Measurements from ENCODE around the gene RNF157. TPM values are rescaled to one million over a fixed set of nuclear protein-coding genes. Genes with fewer than 3 reads are reported as not detected.
A peak's percentile ranks its signal among the peaks of the same experiment; 100 is the strongest.
"Not testable (repeated sequence)": the region's sequence is repeated elsewhere in the genome, so short reads cannot be mapped to it uniquely, and the experiment has no call there.

Gene RNF157
- total RNA-seq, 1 experiment from 2014 or later = 4.6 TPM

DNA sequence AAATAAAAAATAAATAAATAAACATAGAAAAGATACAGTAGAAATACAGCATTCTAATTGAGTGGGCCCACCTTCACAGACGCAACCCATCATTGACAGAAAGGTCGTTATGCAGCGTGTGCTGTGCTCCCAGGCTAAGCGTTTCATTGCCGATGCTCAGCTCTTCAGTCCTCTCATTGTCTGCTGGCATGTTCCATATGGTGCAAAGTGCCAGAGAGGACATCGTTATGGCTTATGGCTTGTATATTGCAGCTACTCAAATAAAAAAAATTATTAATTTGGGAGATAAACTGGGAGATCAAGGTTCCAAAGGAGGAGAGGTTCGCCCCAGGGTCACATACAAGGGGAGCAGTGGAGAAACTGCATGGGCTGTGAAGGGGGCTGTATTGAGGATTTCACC lies 13.5 kb upstream of the RNF157 start:
- Histone ChIP-seq H3K9me3 (replicated peaks) (no peaks in the 10 kb centered on the region), H3K4me1 (replicated peaks) (no peaks in the 10 kb centered on the region; the same call in 1 of the 2 replicates), H3K4me3 (no peak overlapping the region), H3K36me3 (no peaks in the 10 kb centered on the region), H3K27me3 (replicated peaks) (no peaks in the 10 kb centered on the region), H3K27ac (no peak overlapping the region)
- no peak for DNase-seq (ENCODE audit: low read depth in 1 of 2, low spot score in 2 of 2)

DNA sequence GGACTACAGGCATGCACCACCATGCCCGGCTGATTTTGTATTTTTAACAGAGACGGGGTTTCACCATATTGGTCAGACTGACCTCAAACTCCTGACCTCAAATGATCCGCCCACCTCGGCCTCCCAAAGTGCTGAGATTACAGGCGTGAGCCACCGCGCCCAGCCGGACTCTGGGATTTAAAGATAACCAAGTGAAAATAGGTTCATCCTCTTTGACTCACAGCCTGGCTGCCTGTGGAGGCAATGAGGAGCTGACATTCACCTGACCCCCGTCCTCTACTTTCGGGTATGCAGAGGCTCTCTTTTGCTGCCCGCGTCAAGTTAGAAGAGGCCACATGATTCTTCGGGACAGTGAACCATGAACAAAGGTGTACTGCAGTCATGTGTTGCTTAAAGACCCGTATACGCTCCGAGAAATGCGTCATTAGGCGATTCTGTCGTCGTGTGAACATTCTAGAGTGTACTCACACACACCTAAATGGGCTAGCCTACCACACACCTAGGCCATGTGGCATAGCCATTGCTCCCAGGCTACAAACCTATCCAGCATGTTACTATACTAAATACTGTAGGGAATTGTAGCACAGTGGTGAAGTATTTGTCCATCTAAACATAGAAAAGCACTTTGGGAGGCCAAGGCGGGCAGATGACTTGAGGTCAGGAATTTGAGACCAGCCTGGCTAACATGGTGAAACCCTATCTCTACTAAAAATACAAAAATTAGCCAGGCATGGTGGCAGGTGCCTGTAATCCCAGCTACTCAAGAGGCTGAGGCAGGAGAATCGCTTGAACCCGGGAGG lies 12.9 kb upstream of the RNF157 start:
- DNase-seq (ENCODE audit: low read depth in 1 of 2, low spot score in 2 of 2); H3K36me3 ChIP-seq; H3K27ac ChIP-seq; H3K4me1 ChIP-seq (replicated peaks); H3K4me3 ChIP-seq; H3K27me3 ChIP-seq (replicated peaks); H3K9me3 ChIP-seq (replicated peaks): not testable (repeated sequence)

DNA sequence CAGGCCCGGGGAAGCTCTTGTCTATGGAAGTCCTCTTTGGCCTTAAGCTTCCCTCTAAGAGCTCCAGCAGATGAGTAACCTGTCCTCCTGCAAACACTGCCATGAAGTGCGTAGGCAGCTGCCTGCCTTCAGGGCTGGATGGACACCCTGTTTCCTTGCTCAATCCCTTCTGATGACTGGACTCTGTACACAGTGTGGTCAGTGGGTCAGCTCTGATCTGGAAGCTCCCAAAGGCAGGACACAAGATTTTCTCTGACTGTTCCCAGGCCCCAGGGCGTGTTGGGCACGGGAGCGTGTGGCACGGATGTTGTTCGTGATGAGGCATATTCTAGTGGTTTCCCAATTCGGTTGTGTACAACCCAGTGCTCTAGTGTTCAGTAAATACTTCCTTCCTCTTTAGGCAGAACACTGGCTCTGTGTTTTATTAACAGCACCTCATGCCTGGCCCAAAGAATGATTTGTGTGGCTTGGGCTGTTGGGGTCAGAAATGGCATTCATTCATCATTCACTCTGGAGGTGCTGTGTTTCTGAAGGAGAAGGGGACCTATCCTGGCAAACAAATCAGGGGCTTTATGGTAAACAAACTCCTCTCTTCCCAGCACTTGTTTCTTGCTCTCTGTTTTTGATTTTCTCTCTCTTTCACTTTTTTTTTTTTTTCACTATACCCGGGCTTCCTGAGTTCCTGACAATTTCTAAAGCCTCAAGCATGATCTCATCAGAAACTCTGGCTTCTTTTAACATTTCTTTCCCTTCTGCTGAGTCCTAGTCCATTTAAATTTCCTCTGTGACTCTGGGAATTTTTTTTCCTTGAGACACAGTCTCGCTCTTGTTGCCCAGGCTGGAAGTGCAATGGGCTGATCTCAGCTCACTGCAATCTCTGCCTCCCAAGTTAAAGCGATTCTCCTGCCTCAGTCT lies 12.0 kb upstream of the RNF157 start:
- H3K36me3 ChIP-seq = no peaks in the 10 kb centered on the region

DNA sequence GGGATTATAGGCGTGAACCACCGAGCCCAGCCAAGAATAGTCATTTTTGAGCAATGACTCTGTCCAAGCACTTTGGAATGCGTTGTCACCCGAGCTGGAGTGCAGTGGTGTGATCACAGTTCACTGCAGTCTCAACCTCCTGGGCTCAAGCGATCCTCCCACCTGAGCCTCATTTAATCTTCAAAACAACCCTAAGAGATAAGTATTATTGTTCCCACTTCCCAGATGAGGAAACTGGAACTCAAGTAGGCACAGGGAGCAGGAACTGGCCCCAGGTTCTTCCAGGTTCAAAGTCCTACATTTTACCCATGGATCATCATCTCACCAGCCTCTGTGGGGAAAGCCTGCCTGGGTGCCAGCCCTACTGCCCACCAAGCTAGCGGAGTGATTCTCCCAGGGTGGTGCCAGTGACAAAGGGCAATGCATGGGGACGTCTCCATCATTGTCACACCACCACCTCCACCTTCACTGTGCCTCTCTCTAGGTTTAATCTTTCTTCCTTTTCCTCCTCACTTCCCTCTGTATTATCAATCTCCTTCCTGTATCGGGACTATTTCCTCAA lies 11.3 kb upstream of the RNF157 start:
- H3K27ac ChIP-seq = no peak overlapping the region
- H3K27me3 ChIP-seq (replicated peaks) = no peaks in the 10 kb centered on the region
- H3K9me3 ChIP-seq (replicated peaks) = no peaks in the 10 kb centered on the region
- DNase-seq (ENCODE audit: low read depth in 1 of 2, low spot score in 2 of 2) = no peak
- no peaks in the 10 kb centered on the region for H3K36me3 ChIP-seq
- H3K4me1 ChIP-seq (replicated peaks) = no peaks in the 10 kb centered on the region; the same call in 1 of the 2 replicates
- no peak overlapping the region for H3K4me3 ChIP-seq

More for the DNA sequence above, 12.0 kb upstream of the RNF157 start:
- H3K27ac ChIP-seq = no peak overlapping the region
- peak in 1 of 2 experiments; percentile 33 for DNase-seq (ENCODE audit: low read depth in 1 of 2, low spot score in 2 of 2)
- H3K27me3 ChIP-seq (replicated peaks) = no peaks in the 10 kb centered on the region
- H3K4me3 ChIP-seq = no peak overlapping the region
- no peaks in the 10 kb centered on the region for H3K9me3 ChIP-seq (replicated peaks)
- H3K4me1 ChIP-seq (replicated peaks) = no peaks in the 10 kb centered on the region; the same call in 1 of the 2 replicates

DNA sequence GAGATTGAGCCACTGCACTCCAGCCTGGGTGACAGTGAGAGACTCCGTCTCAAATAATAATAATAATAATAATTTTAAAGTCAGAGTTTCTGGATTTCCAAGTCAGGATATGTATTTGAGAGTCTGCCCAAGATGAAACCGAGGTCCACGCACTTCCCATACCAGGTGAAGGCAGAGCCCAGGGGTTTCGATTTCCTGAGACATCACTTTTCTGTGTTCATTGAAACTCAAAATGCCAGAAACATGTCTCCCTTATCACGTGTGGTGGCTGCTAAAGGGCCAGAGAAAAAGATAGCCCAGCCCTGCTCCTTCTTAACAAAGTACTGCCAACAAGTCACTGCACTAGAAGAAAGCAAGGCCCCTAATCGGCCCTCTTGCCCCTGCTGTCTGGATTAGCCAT lies 9.8 kb upstream of the RNF157 start:
- Histone ChIP-seq H3K4me1 (replicated peaks) (no peaks in the 10 kb centered on the region; the same call in 1 of the 2 replicates), H3K9me3 (replicated peaks) (no peaks in the 10 kb centered on the region), H3K36me3 (no peaks in the 10 kb centered on the region), H3K27ac (no peak overlapping the region), H3K27me3 (replicated peaks) (no peaks in the 10 kb centered on the region), H3K4me3 (no peak overlapping the region)
- DNase-seq (ENCODE audit: low read depth in 1 of 2, low spot score in 2 of 2) = no peak

DNA sequence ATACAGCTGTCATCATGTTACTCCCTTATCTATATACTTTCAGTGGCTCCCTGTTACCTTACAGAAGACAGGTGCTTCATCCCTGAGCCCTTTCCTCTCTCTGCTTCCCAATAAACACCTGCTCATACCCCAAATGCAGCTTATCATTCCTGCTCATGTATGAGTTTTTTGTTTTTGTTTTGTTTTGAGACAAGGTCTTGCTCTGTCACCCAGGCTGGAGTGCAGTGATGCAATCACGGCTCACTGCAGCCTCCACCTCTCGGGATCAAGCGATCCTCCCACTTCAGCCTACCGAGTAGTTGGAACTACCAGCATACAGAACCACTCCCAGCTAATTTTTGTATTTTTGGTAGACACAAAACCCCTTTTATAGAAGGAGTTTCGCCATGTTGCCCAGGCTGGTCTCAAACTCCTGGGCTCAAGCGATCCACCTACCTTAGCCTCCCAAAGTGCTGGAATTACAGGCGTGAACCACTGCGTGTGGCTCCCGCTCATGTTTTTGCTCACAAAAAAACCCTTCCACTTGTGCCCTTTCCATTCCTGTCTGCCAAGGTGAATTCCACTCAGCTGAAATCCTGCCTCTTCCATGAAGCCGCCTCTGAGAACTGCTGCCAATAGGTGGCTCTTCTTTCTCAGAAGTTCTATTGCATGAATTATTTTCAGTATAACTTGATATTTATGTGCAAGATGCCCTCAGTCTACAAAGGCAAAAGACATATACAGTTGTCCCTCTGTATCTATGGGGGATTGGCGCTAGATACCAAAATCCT lies 7.9 kb upstream of the RNF157 start:
- no peaks in the 10 kb centered on the region; the same call in 1 of the 2 replicates for H3K4me1 ChIP-seq (replicated peaks)
- H3K27ac ChIP-seq = no peak overlapping the region
- no peak for DNase-seq (ENCODE audit: low read depth in 1 of 2, low spot score in 2 of 2)
- no peaks in the 10 kb centered on the region for H3K9me3 ChIP-seq (replicated peaks)
- H3K4me3 ChIP-seq = no peak overlapping the region
- no peaks in the 10 kb centered on the region for H3K36me3 ChIP-seq
- H3K27me3 ChIP-seq (replicated peaks) = no peaks in the 10 kb centered on the region

DNA sequence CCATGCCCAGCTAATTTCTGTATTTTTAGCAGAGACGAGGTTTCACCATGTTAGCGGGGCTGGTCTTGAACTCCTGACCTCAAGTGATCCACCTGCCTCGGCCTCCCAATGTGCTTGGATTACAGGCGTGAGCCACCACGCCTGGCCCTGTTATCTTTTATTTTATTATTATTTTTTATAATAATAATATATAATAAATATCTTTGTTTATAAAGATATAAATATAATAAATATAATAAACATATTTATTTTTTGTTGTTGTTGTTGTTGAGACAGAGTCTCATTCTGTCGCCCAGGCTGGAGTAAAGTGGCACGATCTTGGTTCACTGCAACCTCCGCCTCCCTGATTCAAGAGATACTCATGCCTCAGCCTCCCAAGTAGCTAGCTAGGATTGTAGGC lies 7.0 kb upstream of the RNF157 start:
- H3K27me3 ChIP-seq (replicated peaks) = no peaks in the 10 kb centered on the region
- no peaks in the 10 kb centered on the region for H3K9me3 ChIP-seq (replicated peaks)
- H3K27ac ChIP-seq = no peak overlapping the region
- no peaks in the 10 kb centered on the region; the same call in 1 of the 2 replicates for H3K4me1 ChIP-seq (replicated peaks)
- DNase-seq (ENCODE audit: low read depth in 1 of 2, low spot score in 2 of 2) = no peak
- no peak overlapping the region for H3K4me3 ChIP-seq
- H3K36me3 ChIP-seq = no peaks in the 10 kb centered on the region

DNA sequence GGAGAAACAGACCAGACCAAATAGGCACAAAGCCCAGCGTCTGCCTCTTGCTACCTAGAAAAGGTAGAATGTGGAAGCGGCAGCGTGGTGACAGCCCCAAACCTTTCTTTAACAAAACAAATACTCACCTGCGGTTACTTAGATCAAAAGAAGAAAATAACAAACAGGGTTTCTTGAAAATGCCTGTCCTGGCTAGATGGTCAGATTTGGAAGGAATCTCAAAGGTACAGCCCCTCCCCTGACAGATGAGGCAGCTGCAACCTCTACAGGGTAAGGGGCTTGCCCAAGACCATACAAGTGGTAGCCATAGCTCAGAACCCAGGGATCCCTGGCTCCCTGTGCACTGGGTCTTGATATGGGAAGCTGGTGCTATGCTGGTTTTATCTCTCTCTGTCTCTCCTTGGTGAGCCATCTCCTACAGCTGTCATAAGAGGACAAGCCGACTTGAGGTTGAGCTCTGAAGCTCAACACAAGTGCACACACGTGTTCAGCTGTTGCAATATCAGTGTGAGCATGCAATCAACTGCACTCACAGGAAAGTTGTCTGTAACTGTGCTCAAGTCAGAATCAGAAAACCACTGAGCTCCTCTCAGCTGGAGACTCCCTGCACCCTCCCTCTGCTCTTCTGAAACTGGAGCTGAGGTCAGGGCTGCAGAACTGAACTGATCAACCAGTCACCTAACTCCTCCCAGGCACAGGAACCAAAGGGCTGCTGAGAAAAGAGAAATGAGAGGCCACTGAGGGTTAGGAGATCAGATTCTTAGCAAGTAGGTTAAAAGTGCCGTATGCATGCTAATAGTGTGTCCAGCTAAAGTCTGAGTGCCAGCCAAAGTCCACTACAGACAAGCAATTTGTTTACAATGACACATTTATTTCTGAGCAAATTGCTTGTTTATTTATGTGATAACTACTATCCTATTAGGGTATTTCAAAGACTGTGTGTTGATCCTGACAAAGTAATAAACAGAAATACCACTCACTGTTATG lies 6.1 kb upstream of the RNF157 start:
- peaks cover 1% of the 10 kb centered on the region; the same call in 1 of the 2 replicates for H3K27me3 ChIP-seq (replicated peaks)
- DNase-seq (ENCODE audit: low read depth in 1 of 2, low spot score in 2 of 2) = no peak
- no peaks in the 10 kb centered on the region for H3K36me3 ChIP-seq
- no peaks in the 10 kb centered on the region for H3K9me3 ChIP-seq (replicated peaks)
- no peak overlapping the region for H3K27ac ChIP-seq
- H3K4me1 ChIP-seq (replicated peaks) = peaks cover 3% of the 10 kb centered on the region
- H3K4me3 ChIP-seq = no peak overlapping the region

DNA sequence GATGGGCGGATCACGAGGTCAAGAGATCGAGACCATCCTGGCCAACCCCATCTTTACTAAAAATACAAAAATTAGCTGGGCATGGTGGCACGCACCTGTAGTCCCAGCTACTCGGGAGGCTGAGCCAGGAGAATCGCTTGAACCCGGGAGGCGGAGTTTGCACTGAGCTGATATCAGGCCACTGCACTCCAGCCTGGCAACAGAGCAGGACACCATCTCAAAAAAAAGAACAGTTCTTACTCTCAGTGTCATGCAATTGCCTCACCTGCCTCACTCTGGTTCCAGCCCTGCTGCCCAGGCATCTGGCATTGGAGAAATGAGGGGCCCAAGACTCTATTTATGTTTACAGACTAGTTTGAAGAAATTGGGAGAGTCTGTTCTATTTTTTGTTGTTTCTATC lies 4.4 kb upstream of the RNF157 start:
- H3K4me3 ChIP-seq; DNase-seq (ENCODE audit: low read depth in 1 of 2, low spot score in 2 of 2); H3K36me3 ChIP-seq; H3K27ac ChIP-seq; H3K9me3 ChIP-seq (replicated peaks); H3K27me3 ChIP-seq (replicated peaks): not testable (repeated sequence)
- H3K4me1 ChIP-seq (replicated peaks) = peaks cover 17% of the 10 kb centered on the region

DNA sequence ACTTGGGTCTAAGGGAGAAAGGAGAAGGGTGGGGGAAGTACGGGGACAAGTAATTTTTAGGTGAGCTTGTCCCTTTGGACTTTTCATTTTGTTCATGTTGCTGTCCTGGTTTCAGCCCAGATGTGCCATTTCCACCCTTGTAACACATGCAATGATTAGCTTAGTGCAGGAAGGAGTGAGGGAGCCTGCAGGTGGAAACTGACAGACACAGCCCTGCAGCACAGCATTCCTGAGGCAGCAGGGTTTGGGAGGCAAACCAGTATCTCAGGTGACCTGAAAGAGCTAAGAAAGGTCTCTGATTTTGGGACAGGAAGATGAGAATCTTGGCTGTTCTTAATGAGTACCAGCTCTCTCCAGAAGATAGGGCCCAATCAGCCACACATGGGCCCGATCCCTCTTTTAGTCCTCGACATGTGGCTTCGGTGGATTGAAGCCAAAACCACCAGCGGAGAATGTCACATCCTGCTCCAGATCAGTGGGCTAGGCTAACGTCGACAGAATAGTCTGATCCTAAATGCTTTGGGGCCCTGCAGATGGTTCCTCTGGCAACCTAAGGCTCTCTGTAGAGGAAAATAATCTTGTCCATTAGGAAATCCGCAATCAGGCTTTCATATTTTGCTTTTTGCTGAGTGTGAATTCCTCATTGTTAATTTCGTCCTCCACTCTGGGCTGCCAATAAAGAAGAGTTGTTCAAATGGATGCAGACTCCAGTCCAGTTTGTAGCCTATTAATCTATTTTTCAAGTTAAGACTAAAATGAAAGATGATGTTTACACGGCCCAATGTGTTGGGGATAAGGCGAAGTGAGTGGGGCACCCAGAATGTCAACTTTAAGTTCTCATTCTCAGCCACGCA lies 3.8 kb upstream of the RNF157 start:
- H3K9me3 ChIP-seq (replicated peaks) = no peaks in the 10 kb centered on the region
- peaks cover 13% of the 10 kb centered on the region for H3K27me3 ChIP-seq (replicated peaks)

DNA sequence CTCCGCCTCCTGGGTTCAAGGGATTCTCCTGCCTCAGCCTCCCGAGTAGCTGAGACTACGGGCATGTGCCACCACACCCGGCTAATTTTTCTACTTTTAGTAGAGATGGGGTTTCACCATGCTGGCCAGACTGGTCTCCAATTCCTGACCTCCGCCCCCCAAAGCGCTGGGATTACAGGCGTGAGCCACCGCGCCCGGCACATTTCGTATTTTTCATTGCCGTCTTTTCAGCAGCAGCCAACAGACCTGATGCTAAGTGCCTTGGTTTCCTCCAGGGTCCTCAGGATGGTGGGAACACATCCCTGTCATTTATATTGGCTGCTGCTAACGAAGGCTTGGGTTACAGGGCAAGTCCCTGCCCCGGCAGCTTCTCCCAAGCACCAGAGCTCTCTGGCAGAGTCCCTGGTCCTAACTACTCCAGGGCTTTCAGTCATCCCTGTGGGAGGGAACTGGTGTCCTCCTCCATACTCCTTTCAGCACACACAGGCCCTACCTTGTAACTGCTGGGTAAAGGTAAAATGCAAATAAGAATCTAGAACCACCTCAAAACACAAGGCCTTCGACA lies 1.5 kb upstream of the RNF157 start:
- Histone ChIP-seq H3K27me3 (replicated peaks) (peaks cover 14% of the 10 kb centered on the region), H3K9me3 (replicated peaks) (no peaks in the 10 kb centered on the region), H3K4me1 (replicated peaks) (peaks cover 19% of the 10 kb centered on the region), H3K4me3 (no peak overlapping the region), H3K27ac (no peak overlapping the region), H3K36me3 (no peaks in the 10 kb centered on the region)
- peak in 1 of 2 experiments; percentile 34 for DNase-seq (ENCODE audit: low read depth in 1 of 2, low spot score in 2 of 2)

More for the DNA sequence above, 3.8 kb upstream of the RNF157 start:
- DNase-seq (ENCODE audit: low read depth in 1 of 2, low spot score in 2 of 2) = no peak
- H3K4me1 ChIP-seq (replicated peaks) = peaks cover 19% of the 10 kb centered on the region
- no peaks in the 10 kb centered on the region for H3K36me3 ChIP-seq
- H3K27ac ChIP-seq = no peak overlapping the region
- no peak overlapping the region for H3K4me3 ChIP-seq
